ENCODE data around the gene SF3B3. TPM values are rescaled to one million over a fixed set of nuclear protein-coding genes. Genes with fewer than 3 reads are reported as not detected.

SF3B3 gene
- total and polyA plus RNA-seq, 2 donors (not counting 1 experiment from before 2014, with no cell fraction given), result 67.1 to 266 TPM

- Histone ChIP-seq H3K27me3 (replicated peaks in 1 of 4; ENCODE audit: control extremely low read depth in 1 of 4, control insufficient read depth in 3 of 4, insufficient read depth in 4 of 4, low read length in 3 of 4) (no peaks in the 10 kb centered on the region), H2AFZ (ENCODE audit: insufficient read depth, low read depth, low read length, poor library complexity, severe bottlenecking) (no peak overlapping the region), H4K20me1 (ENCODE audit: control insufficient read depth, insufficient read depth, low read length, poor library complexity, severe bottlenecking) (no peaks in the 10 kb centered on the region), H3K4me1 (ENCODE audit: control insufficient read depth in 2 of 2, insufficient read depth in 2 of 2, low read length in 2 of 2) (no peaks in the 10 kb centered on the region), H3K4me2 (replicated peaks; ENCODE audit: low read depth, low read length, poor library complexity, severe bottlenecking) (no peak overlapping the region), H3K9ac (ENCODE audit: low read length) (no peak overlapping the region), H3K36me3 (replicated peaks in 1 of 2; ENCODE audit: control extremely low read depth in 1 of 2, control insufficient read depth in 1 of 2, extremely low read depth in 1 of 2, insufficient read depth in 2 of 2, low read length in 1 of 2) (no peaks in the 10 kb centered on the region), H3K4me3 (ENCODE audit: control extremely low read depth in 1 of 5, extremely low read depth in 1 of 5, insufficient read depth in 1 of 5, low read depth in 2 of 5, low read length in 4 of 5) (no peak overlapping the region), H3K79me2 (ENCODE audit: control insufficient read depth, insufficient read depth, low read length) (no peaks in the 10 kb centered on the region), H3K9me3 (ENCODE audit: control extremely low read depth in 1 of 3, control insufficient read depth in 2 of 3, insufficient read depth in 1 of 3, low read length in 2 of 3) (no peaks in the 10 kb centered on the region), H3K27ac (ENCODE audit: low read length in 2 of 2) (no peak overlapping the region)
- Mint-ChIP-seq H3K4me1 (no peaks in the 10 kb centered on the region), H3K27me3 (peaks cover 9% of the 10 kb centered on the region), H3K4me3 (no peak overlapping the region), H3K9me3 (ENCODE audit: insufficient read depth) (no peaks in the 10 kb centered on the region), H3K27ac (no peak overlapping the region)
- ATAC-seq (ENCODE audit: low read depth) (no peak), DNase-seq (no peak)
- intact Hi-C loops (cut with micrococcal nuclease), result no loop called here
- CTCF ChIA-PET, result no interaction called here
- TF ChIP-seq CTCF (IDR thresholded peaks at IDR 0.05) (no peak), EZH2 (IDR thresholded peaks at IDR 0.05; ENCODE audit: borderline replicate concordance, insufficient read depth, low read depth, low read length, poor library complexity, severe bottlenecking) (no peak)
- 82% methylated on average over 1 of the region's 1 CpG for WGBS (ENCODE audit: insufficient coverage)
- POLR2A ChIA-PET, result no interaction called here
These were observed 81.7 kb downstream of the SF3B3 start for GRCh38 chr16:70605283-70605657.

- H3K4me1 Mint-ChIP-seq, result no peaks in the 10 kb centered on the region
- 88% methylated on average over 4 of the region's 7 CpGs for WGBS (ENCODE audit: insufficient coverage)
These were observed 84.9 kb downstream of the SF3B3 start for GRCh38 chr16:70608521-70608920.

More at GRCh38 chr16:70608521-70608920, 84.9 kb downstream of the SF3B3 start:
- H4K20me1 ChIP-seq (ENCODE audit: control insufficient read depth, insufficient read depth, low read length, poor library complexity, severe bottlenecking), result no peaks in the 10 kb centered on the region
- no peak overlapping the region for H3K4me3 ChIP-seq (ENCODE audit: control extremely low read depth in 1 of 5, extremely low read depth in 1 of 5, insufficient read depth in 1 of 5, low read depth in 2 of 5, low read length in 4 of 5)
- H3K9ac ChIP-seq (ENCODE audit: low read length), result no peak overlapping the region
- no peak overlapping the region for H2AFZ ChIP-seq (ENCODE audit: insufficient read depth, low read depth, low read length, poor library complexity, severe bottlenecking)
- H3K36me3 ChIP-seq (replicated peaks in 1 of 2; ENCODE audit: control extremely low read depth in 1 of 2, control insufficient read depth in 1 of 2, extremely low read depth in 1 of 2, insufficient read depth in 2 of 2, low read length in 1 of 2), result no peaks in the 10 kb centered on the region
- no peaks in the 10 kb centered on the region for H3K27me3 ChIP-seq (replicated peaks in 1 of 4; ENCODE audit: control extremely low read depth in 1 of 4, control insufficient read depth in 3 of 4, insufficient read depth in 4 of 4, low read length in 3 of 4)
- ATAC-seq (ENCODE audit: low read depth) (no peak), DNase-seq (no peak)
- POLR2A ChIA-PET, result no interaction called here
- CTCF ChIA-PET, result no interaction called here
- peaks cover 6% of the 10 kb centered on the region for H3K27me3 Mint-ChIP-seq
- TF ChIP-seq EZH2 (IDR thresholded peaks at IDR 0.05; ENCODE audit: borderline replicate concordance, insufficient read depth, low read depth, low read length, poor library complexity, severe bottlenecking), result no peak
- TF ChIP-seq CTCF (IDR thresholded peaks at IDR 0.05), result no peak
- no peaks in the 10 kb centered on the region for H3K9me3 ChIP-seq (ENCODE audit: control extremely low read depth in 1 of 3, control insufficient read depth in 2 of 3, insufficient read depth in 1 of 3, low read length in 2 of 3)
- no peak overlapping the region for H3K4me3 Mint-ChIP-seq
- no peak overlapping the region for H3K4me2 ChIP-seq (replicated peaks; ENCODE audit: low read depth, low read length, poor library complexity, severe bottlenecking)
- H3K27ac Mint-ChIP-seq, result no peak overlapping the region
- intact Hi-C loops (cut with micrococcal nuclease), result no loop called here
- H3K9me3 Mint-ChIP-seq (ENCODE audit: insufficient read depth), result no peaks in the 10 kb centered on the region
- no peaks in the 10 kb centered on the region for H3K79me2 ChIP-seq (ENCODE audit: control insufficient read depth, insufficient read depth, low read length)
- H3K4me1 ChIP-seq (ENCODE audit: control insufficient read depth in 2 of 2, insufficient read depth in 2 of 2, low read length in 2 of 2), result no peaks in the 10 kb centered on the region
- no peak overlapping the region for H3K27ac ChIP-seq (ENCODE audit: low read length in 2 of 2)
